WERI-Rb-1 (cell line): Measurements from ENCODE around the gene MKRN1.
"Not testable (repeated sequence)": the region's sequence is repeated elsewhere in the genome, so short reads cannot be mapped to it uniquely, and the experiment has no call there.

ENCODE experiments used
- DNase-seq: peaks from one replicate; pipeline ENCODE4 v3.0.0-alpha.2; 2020
- H3K27ac ChIP-seq: fragments of 250-450 bp; sonication (Bioruptor Pico); 2 replicates; pipeline ENCODE4 v1.5.1; 2020; ENCODE audit warnings: mild to moderate bottlenecking, moderate library complexity
- H3K27me3 ChIP-seq: fragments of 250-450 bp; sonication (Bioruptor Pico); 2 replicates; pipeline ENCODE4 v1.5.1; 2021; ENCODE audit warnings: mild to moderate bottlenecking, low read depth, moderate library complexity; ENCODE audit not compliant: insufficient read depth, severe bottlenecking
- H3K36me3 ChIP-seq: fragments of 250-450 bp; sonication (Bioruptor Pico); 2 replicates; pipeline ENCODE4 v1.5.1; 2020; ENCODE audit warnings: mild to moderate bottlenecking, moderate library complexity
- H3K4me3 ChIP-seq: 2 replicates; pipeline ENCODE4 v1.5.1; 2011; ENCODE audit warnings: low read depth, mild to moderate bottlenecking, control low read depth, low read length
- H3K9me3 ChIP-seq: fragments of 250-450 bp; sonication (Bioruptor Pico); 2 replicates; pipeline ENCODE4 v1.5.1; 2021; ENCODE audit warnings: mild to moderate bottlenecking, moderate library complexity; ENCODE audit not compliant: severe bottlenecking
- TF ChIP-seq, protein P1 (sequence below): IDR thresholded peaks from 2 replicates; pipeline ENCODE4 v1.5.1; 2011; ENCODE audit warnings: low read depth, mild to moderate bottlenecking, control low read depth, inconsistent platforms, low read length

MKRN1 gene

GRCh38 chr7:140458201-140458600, 21.1 kb downstream of the MKRN1 start:
- H3K4me3 ChIP-seq = no peak overlapping the region
- H3K27ac ChIP-seq = no peak overlapping the region
- DNase-seq = no peak
- no peaks in the 10 kb centered on the region for H3K9me3 ChIP-seq
- no peaks in the 10 kb centered on the region for H3K27me3 ChIP-seq
- TF ChIP-seq, protein P1, sequence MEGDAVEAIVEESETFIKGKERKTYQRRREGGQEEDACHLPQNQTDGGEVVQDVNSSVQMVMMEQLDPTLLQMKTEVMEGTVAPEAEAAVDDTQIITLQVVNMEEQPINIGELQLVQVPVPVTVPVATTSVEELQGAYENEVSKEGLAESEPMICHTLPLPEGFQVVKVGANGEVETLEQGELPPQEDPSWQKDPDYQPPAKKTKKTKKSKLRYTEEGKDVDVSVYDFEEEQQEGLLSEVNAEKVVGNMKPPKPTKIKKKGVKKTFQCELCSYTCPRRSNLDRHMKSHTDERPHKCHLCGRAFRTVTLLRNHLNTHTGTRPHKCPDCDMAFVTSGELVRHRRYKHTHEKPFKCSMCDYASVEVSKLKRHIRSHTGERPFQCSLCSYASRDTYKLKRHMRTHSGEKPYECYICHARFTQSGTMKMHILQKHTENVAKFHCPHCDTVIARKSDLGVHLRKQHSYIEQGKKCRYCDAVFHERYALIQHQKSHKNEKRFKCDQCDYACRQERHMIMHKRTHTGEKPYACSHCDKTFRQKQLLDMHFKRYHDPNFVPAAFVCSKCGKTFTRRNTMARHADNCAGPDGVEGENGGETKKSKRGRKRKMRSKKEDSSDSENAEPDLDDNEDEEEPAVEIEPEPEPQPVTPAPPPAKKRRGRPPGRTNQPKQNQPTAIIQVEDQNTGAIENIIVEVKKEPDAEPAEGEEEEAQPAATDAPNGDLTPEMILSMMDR = no peak
- peaks cover 74% of the 10 kb centered on the region for H3K36me3 ChIP-seq

GRCh38 chr7:140456551-140457051, 22.7 kb downstream of the MKRN1 start:
- no peak overlapping the region for H3K27ac ChIP-seq
- no peaks in the 10 kb centered on the region for H3K9me3 ChIP-seq
- DNase-seq = no peak
- no peak overlapping the region for H3K4me3 ChIP-seq
- TF ChIP-seq, protein P1 = no peak
- H3K36me3 ChIP-seq = peaks cover 60% of the 10 kb centered on the region
- no peaks in the 10 kb centered on the region for H3K27me3 ChIP-seq

DNA sequence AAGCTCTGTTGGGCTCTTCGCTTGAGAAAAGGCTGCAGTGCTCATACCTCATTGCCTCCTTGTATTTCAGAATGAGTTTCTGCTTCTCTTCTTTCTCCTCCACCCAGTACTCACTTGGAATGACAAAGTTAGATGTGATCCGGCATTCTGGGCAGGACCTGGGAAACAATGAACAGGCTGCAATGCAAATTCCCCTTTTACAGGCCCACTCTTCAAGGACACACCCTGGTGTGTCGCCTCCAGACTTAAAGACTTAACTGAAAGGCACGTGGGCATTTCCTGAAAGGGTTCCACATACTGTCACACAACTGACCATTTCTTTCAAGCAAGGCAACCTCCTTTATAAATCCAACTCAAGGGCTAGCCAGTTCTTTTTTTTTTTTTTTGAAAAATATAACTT, 23.6 kb downstream of the MKRN1 start:
- Histone ChIP-seq H3K27me3 (no peaks in the 10 kb centered on the region), H3K9me3 (no peaks in the 10 kb centered on the region), H3K4me3 (no peak overlapping the region), H3K27ac (no peak overlapping the region), H3K36me3 (peaks cover 51% of the 10 kb centered on the region)
- TF ChIP-seq, protein P1 = no peak
- no peak for DNase-seq

GRCh38 chr7:140454657-140455015, 24.7 kb downstream of the MKRN1 start:
- no peak overlapping the region for H3K27ac ChIP-seq
- no peaks in the 10 kb centered on the region for H3K9me3 ChIP-seq
- H3K36me3 ChIP-seq = peaks cover 48% of the 10 kb centered on the region
- H3K27me3 ChIP-seq = no peaks in the 10 kb centered on the region
- TF ChIP-seq, protein P1 = no peak
- DNase-seq = no peak
- H3K4me3 ChIP-seq = no peak overlapping the region

DNA sequence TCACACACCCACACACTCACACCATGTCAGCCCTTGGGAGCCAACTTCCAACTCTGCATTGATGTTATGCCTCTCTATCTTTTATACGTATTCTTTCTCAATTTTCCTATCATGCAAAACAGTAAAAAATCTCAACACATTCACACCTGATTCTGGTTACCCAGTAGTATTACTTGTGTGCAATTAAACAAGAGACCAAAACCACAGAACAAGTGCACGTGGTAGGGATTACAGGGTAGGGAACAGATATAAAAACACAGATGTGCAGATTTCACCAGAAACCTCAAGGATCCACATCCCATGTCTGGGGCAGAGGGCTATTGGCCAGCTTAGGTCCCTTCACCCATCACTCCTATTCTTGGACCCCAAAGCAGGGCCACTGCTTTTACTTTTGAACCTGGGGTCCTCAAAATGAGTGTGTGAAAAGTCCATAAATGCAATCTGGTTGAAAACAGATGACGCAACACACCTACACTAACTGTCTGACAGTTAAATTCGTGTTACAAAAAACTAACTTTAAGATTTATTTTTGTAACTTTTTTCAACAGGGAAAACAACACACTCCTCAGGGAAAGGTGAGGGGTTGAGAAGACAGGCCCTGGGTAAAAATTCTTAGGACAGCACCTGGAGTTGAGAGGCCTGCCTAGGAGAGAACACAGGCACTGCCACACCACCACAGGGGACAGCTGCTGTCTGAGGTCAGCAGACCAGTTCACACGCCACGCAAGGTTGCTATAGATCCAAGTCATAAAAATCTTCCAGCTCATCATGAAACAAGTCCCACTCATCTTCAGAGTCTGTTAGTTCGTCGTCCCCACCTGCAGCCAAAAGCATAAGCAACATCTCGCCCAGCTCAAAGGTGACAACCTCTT, 25.3 kb downstream of the MKRN1 start:
- peaks cover 44% of the 10 kb centered on the region for H3K36me3 ChIP-seq
- not testable (repeated sequence) for H3K9me3 ChIP-seq, H3K4me3 ChIP-seq, DNase-seq, H3K27ac ChIP-seq, H3K27me3 ChIP-seq

GRCh38 chr7:140453273-140453672, 26.0 kb downstream of the MKRN1 start:
- H3K27me3 ChIP-seq = no peaks in the 10 kb centered on the region
- no peak overlapping the region for H3K27ac ChIP-seq
- TF ChIP-seq, protein P1 = no peak
- no peak overlapping the region for H3K4me3 ChIP-seq
- H3K9me3 ChIP-seq = no peaks in the 10 kb centered on the region
- DNase-seq = no peak
- peaks cover 37% of the 10 kb centered on the region for H3K36me3 ChIP-seq
